HUES48 (cell line): Measurements from ENCODE around the gene PCYT1B.

Source experiments
- H3K27ac ChIP-seq: one replicate; pipeline ENCODE4 v1.7.0; 2013; ENCODE audit warnings: low read depth, low read length, inconsistent platforms
- H3K27me3 ChIP-seq: 2 replicates; pipeline ENCODE4 v1.6.1; 2013; ENCODE audit warnings: mild to moderate bottlenecking, low read length; ENCODE audit not compliant: control insufficient read depth, insufficient read depth
- H3K36me3 ChIP-seq: 2 replicates; pipeline ENCODE4 v1.6.1; 2013; ENCODE audit warnings: low read length; ENCODE audit not compliant: control insufficient read depth, insufficient read depth
- H3K4me1 ChIP-seq: 2 replicates; pipeline ENCODE4 v1.6.1; 2013; ENCODE audit warnings: mild to moderate bottlenecking, low read length; ENCODE audit not compliant: control insufficient read depth, insufficient read depth
- H3K4me3 ChIP-seq: 2 replicates; pipeline ENCODE4 v1.5.1; 2013; ENCODE audit warnings: mild to moderate bottlenecking, low read depth, low read length
- H3K9ac ChIP-seq: 2 replicates; pipeline ENCODE4 v1.6.1; 2013; ENCODE audit warnings: mild to moderate bottlenecking, low read depth, low read length, moderate library complexity
- H3K9me3 ChIP-seq: 2 replicates; pipeline ENCODE4 v1.6.1; 2013; ENCODE audit warnings: low read length; ENCODE audit not compliant: control insufficient read depth, insufficient read depth

The PCYT1B gene

DNA sequence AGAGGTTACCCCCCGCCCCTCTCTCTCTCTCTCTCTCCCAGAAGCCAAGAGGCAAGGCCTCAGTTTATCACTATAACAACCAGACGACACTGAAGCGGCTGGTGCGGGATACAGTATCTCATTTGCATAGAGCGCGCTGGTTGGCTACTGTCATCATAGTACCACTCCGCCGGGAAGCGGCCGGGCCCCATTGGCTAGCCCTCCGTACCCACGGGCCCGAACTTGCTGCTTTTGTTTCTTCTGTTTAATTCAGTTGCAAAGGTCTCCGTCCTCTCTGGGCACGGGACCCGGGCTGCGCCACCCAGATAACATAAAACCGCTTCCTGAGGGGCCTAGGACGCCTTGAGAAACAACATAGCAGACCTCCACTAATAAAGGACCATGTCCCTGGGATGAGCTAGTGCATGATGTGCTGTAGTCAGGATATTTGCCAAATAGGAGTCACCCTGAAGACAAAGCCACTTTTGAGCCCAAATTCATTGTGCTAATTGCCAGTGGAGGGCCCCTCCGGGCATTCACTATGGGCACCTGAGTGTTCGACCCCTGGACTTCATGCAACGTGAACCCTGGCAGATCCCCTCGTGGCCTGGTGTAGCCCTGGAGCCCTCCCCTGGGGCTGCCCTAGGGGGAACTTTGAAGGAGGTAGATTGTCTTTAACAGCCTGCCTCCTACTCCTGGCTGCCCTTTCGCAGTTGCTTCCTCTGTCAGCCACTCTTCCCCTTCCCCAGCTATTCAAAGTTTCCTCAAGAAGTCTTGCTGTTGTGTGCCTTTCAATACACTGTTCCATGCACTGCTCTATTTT is at the start of gene PCYT1B:
PCYT1B (minus strand) TSS at position 91 of the 802 bp plus-strand sequence. CDS start 242 bp downstream, outside the sequence.
- peaks cover 3% of the 10 kb centered on the region; the same call in 1 of the 2 replicates for H3K36me3 ChIP-seq
- no peaks in the 10 kb centered on the region for H3K9me3 ChIP-seq
- H3K4me1 ChIP-seq: peaks cover 30% of the 10 kb centered on the region
- H3K27me3 ChIP-seq: no peaks in the 10 kb centered on the region
- peak within 1 kb of the TSS; percentile 69 for H3K9ac ChIP-seq
- H3K4me3 ChIP-seq: peak within 1 kb of the TSS; percentile 59
- peak within 1 kb of the TSS; percentile 94 for H3K27ac ChIP-seq

DNA sequence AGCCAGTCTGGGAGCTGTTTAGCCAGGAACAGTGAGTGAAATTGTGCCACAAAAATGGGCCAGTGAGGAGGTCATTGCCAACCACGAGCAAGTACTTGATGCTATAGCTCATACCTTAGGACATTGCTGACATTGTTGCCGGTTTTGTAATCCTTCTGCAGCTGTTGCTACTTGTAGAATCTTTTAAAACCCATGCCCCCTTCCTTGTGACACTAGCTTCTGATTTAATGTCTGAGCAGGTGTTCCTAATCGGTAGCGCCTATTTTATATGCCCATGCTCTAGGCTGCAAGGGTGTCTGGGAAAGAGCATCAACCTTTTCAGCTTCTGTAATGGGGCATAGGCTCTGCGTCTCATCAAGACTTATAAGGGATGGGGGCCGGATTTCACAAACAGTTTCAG is 49.1 kb upstream of the PCYT1B start:
- H3K36me3 ChIP-seq: peaks cover 40% of the 10 kb centered on the region
- no peak overlapping the region for H3K4me3 ChIP-seq
- peak overlapping the region; percentile 18; the same call in 1 of the 2 replicates for H3K9ac ChIP-seq
- H3K9me3 ChIP-seq: no peaks in the 10 kb centered on the region
- no peak overlapping the region for H3K27ac ChIP-seq
- peaks cover 30% of the 10 kb centered on the region for H3K4me1 ChIP-seq
- no peaks in the 10 kb centered on the region for H3K27me3 ChIP-seq

DNA sequence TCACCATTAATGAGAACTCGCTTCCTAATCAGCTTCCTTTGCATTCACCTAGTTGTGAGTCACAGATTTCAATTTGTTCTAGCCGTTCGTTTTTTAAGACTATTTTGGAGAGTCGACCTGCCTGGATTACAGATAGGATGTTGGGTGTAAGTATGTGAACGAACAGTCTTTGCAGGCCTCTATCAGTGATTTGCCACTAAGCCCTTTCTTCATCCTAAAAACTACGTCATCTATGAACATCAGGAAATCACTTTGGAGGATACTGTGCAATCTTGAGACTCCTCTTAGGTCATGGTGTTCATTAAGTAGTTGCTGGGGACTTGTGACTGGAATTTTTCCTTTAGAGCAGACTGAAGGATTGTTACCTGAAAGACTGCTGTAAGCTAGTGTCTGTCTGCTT is 47.7 kb upstream of the PCYT1B start:
- Histone ChIP-seq H3K36me3 (peaks cover 26% of the 10 kb centered on the region), H3K4me1 (peaks cover 30% of the 10 kb centered on the region), H3K4me3 (peak overlapping the region; percentile 86), H3K27ac (no peak overlapping the region), H3K9ac (peak overlapping the region; percentile 85; the same call in 1 of the 2 replicates), H3K9me3 (no peaks in the 10 kb centered on the region), H3K27me3 (no peaks in the 10 kb centered on the region)

DNA sequence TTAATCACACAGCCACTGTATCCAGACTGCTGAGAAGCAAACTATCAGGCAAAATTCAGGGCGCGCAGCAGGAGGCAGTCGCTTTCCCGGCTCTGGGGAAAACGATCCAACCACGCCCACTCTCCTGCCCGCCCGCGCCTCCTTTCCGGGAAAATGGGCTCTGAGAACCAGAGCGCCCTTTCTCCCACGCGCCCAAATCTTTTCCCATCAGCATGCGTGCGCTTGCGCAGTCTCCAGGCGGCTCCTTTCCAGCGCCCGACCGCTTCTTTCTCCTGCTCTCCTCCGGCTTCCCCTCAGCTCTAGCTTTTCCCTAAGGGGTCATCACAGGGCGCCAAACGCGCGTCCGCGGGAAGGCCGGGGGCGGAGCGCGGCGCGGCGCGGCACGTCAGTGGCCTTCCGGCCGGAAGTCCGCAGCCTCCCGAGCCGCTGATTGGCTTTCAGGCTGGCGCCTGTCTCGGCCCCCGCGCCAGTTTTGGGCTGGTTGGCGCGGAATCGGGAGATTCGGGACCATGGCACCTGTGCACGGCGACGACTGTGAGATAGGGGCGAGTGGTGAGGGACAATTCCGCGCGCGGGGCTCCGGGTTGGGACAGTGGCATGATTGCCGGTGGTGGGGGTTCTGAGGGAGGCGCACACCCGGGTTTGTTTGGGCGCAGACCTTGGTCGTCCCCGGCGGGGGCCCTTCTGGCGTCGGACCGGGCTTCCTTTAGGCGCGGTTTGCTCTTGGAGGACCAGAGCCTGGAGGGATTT is 46.5 kb upstream of the PCYT1B start, which contains the start of gene POLA1:
POLA1 (plus strand) TSS at position 466 of the 750 bp plus-strand sequence; CDS start at position 510, 44 bp downstream.
- H3K27ac ChIP-seq: peak within 1 kb of the TSS; percentile 81
- H3K9ac ChIP-seq: peak within 1 kb of the TSS; percentile 85
- no peaks in the 10 kb centered on the region for H3K9me3 ChIP-seq
- no peaks in the 10 kb centered on the region for H3K27me3 ChIP-seq
- H3K4me3 ChIP-seq: peak within 1 kb of the TSS; percentile 86
- H3K36me3 ChIP-seq: peaks cover 19% of the 10 kb centered on the region
- H3K4me1 ChIP-seq: peaks cover 30% of the 10 kb centered on the region

DNA sequence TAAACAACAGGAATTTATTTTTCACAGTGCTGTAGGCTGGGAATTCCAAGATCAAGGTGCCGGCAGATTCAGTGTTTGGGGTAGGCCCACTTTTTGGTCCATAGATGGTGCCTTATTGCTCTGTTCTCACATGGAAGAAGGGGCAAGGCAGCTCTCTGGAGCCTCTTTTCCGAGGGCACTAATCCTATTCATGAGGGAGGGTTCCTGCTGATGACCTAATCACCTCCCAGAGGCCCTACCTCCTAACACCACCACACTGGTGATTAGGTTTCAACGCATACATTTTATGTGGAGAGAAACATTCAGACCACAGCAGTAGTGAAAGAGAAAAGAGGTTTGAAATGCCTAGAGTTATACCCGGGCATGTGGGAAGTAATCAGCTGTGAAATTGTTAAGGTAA is 45.2 kb upstream of the PCYT1B start:
- Histone ChIP-seq H3K4me3 (0 out of 2 replicates have a peak overlapping the region, but pooled peaks have one; percentile 8), H3K27me3 (no peaks in the 10 kb centered on the region), H3K9me3 (no peaks in the 10 kb centered on the region), H3K4me1 (peaks cover 30% of the 10 kb centered on the region), H3K36me3 (peaks cover 19% of the 10 kb centered on the region), H3K27ac (peak overlapping the region; percentile 50), H3K9ac (no peak overlapping the region)

DNA sequence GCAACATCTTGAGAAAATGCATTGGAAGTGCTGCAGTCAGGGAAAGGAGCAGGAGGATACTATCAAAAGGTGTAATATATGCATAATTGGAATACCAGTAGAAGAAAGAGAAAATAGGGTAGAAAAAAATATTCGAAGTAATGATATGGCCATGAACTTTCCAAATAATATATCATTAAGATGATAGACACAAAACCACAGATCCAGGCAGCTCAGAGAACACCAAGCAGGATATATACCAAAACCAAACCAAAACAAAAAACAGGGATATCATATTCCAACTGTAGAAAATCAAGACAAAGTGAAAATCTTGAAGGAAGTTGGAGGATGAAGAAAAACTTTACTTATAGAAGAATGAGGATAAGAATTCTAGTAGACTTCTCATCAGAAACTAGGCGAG is 36.9 kb upstream of the PCYT1B start:
- no peak overlapping the region for H3K4me3 ChIP-seq
- H3K36me3 ChIP-seq: no peaks in the 10 kb centered on the region
- H3K27ac ChIP-seq: no peak overlapping the region
- no peaks in the 10 kb centered on the region for H3K4me1 ChIP-seq
- H3K9me3 ChIP-seq: no peaks in the 10 kb centered on the region
- H3K9ac ChIP-seq: no peak overlapping the region
- no peaks in the 10 kb centered on the region for H3K27me3 ChIP-seq

DNA sequence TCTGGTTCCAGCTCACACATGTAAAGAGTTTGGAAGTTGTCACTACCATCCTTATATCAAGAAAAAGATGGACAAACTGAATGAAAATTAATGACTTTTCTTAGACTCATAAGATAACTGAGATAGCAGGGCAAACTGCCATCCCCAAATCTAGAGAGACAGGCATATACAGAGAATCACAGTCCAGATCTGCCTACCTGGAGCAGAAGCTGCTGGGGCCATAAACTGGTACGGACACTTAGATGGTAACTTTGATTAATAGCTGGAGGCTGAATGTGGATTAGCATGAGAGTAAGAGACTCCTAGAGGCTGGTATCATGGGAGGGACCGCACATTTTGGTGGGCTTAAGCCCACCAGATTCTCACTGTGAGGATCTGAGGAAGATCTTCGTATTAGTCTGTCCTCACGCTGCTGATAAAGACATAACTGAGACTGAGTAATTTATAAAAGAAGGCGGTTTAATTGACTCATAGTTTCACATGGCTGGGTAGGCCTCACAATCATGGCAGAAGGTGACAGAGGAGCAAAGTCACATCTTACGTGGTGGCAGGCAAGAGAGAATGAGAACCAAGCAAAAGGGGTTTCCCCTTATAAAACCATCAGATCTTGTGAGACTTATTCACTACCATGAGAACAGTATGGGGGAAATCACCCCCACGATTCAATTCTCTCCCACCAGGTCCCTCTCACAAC is 35.7 kb upstream of the PCYT1B start:
- H3K27ac ChIP-seq: no peak overlapping the region
- no peak overlapping the region for H3K4me3 ChIP-seq
- no peak overlapping the region for H3K9ac ChIP-seq
- no peaks in the 10 kb centered on the region for H3K36me3 ChIP-seq
- no peaks in the 10 kb centered on the region for H3K27me3 ChIP-seq
- H3K9me3 ChIP-seq: no peaks in the 10 kb centered on the region
- H3K4me1 ChIP-seq: no peaks in the 10 kb centered on the region

DNA sequence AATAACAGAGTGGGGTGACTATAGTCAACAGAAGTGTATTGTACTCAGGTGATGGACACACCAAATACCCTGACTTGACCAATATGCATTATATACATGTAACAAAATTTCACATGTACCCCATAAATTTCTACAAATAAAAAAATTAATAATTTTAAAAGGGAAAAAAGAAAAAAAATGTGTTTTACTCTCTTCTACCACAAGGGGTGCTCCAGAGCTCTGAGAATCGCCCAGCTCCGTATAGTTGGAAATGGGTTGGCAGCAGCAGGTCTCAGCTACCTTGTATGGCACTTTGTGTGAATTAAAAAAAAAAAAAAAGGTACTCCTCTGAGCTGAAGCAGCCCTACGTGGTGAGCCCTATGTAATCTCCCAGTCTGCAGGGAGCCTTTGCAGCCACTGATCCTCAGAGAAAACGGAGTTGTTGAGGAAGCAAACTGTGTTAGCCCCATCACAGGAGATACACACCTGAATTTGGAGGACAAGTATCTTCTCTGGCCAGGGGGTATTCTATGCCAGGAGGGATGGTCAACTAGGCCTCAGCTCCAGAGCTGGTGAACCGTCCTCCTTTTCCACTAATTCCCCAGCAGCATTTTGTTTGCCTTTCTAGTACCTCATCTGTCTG is 29.4 kb upstream of the PCYT1B start:
- no peak overlapping the region for H3K27ac ChIP-seq

DNA sequence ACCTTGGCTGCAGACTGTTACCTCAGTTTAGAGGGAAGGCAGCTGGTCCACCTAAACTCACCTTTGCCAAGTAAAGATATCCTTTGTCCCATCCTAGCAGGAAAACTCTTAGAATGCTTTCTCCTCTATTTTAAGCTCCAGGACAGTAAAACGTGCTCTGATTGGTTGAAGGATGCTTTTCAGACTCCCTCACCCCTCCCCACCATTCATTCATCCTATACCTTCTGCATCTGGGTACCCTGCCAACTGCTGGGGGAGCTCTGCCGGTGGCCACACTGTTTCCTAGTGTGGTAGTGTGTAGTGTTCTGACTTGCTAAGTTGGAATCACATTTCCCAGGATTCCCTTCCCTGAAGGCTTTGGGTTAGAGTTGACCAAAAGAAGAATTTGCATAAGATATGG is 26.3 kb upstream of the PCYT1B start:
- Histone ChIP-seq H3K9me3 (no peaks in the 10 kb centered on the region), H3K36me3 (no peaks in the 10 kb centered on the region), H3K4me3 (no peak overlapping the region), H3K4me1 (peaks cover 15% of the 10 kb centered on the region), H3K27me3 (no peaks in the 10 kb centered on the region), H3K27ac (no peak overlapping the region), H3K9ac (no peak overlapping the region)

More for the DNA sequence above, 29.4 kb upstream of the PCYT1B start:
- Histone ChIP-seq H3K4me3 (no peak overlapping the region), H3K36me3 (no peaks in the 10 kb centered on the region), H3K4me1 (peaks cover 15% of the 10 kb centered on the region), H3K9me3 (no peaks in the 10 kb centered on the region), H3K27me3 (no peaks in the 10 kb centered on the region), H3K9ac (no peak overlapping the region)

DNA sequence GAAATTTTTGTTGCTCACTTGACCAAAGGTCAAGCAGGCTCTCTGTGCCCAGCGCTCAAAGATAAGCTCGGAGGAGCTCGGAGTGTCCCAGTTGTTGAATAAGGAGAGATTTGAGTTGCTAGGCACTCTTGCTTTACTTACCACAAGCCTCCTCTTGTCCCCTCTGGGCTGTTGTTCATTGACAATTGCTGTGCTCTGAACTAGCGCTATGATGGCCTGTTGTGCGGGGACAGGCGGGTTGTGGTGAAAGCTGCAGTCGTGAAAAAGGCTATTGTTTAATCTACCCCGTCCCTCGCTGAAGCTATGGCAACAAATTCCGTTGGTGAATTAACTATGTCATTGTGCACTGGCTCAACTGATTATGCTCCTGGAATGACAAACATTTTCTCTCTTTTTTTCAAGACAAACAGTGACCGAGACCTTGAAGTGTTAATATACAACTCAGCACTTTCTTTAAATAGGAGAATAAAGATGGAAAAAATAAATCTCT is 25.6 kb upstream of the PCYT1B start:
- Histone ChIP-seq H3K4me3 (no peak overlapping the region), H3K9me3 (no peaks in the 10 kb centered on the region), H3K36me3 (no peaks in the 10 kb centered on the region), H3K27me3 (no peaks in the 10 kb centered on the region), H3K4me1 (peaks cover 18% of the 10 kb centered on the region), H3K9ac (no peak overlapping the region), H3K27ac (peak overlapping the region; percentile 13)
